Measurements from ENCODE around the gene ATP5PF.
"Not testable (repeated sequence)": the region's sequence is repeated elsewhere in the genome, so short reads cannot be mapped to it uniquely, and the experiment has no call there.

The ATP5PF gene

GRCh38 chr21:25737421-25737820, 2.7 kb upstream of the ATP5PF start:
- peaks cover 51% of the 10 kb centered on the region for H3K4me1 Mint-ChIP-seq
- H3K27ac Mint-ChIP-seq: no peak overlapping the region
- H3K9me3 Mint-ChIP-seq: no peaks in the 10 kb centered on the region
- no peak for ATAC-seq
- peaks cover 17% of the 10 kb centered on the region for H3K36me3 Mint-ChIP-seq
- no peak overlapping the region for H3K4me3 Mint-ChIP-seq
- no peaks in the 10 kb centered on the region for H3K27me3 Mint-ChIP-seq

- ATAC-seq: peak; percentile 10
- peak overlapping the region; percentile 88 for H3K4me3 Mint-ChIP-seq
- no peaks in the 10 kb centered on the region for H3K9me3 Mint-ChIP-seq
- H3K27me3 Mint-ChIP-seq: no peaks in the 10 kb centered on the region
- peak overlapping the region; percentile 99 for H3K27ac Mint-ChIP-seq
- peaks cover 51% of the 10 kb centered on the region for H3K4me1 Mint-ChIP-seq
- peaks cover 5% of the 10 kb centered on the region for H3K36me3 Mint-ChIP-seq
Measured at GRCh38 chr21:25735646-25736597, 1.2 kb upstream of the ATP5PF start.

DNA sequence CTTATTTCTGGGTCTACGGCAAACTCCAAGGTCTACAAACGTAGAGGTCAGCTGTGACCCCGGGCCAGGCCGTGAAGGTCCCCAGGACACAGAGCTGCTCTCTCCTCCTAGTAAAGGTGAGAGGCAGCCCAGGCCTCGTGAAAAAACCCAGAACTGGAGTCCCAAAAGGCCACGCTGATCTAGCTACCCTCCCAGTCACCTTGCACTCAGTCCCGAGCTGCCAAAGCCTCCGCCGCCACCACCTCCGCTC, 125 bp downstream of the ATP5PF start:
- peak overlapping the region; percentile 99 for H3K27ac Mint-ChIP-seq
- no peaks in the 10 kb centered on the region for H3K27me3 Mint-ChIP-seq
- H3K9me3 Mint-ChIP-seq: no peaks in the 10 kb centered on the region
- H3K4me3 Mint-ChIP-seq: peak overlapping the region; percentile 88
- peaks cover 5% of the 10 kb centered on the region for H3K36me3 Mint-ChIP-seq
- peaks cover 49% of the 10 kb centered on the region for H3K4me1 Mint-ChIP-seq
- peak; percentile 1 for ATAC-seq

GRCh38 chr21:25733859-25734653, 648 bp downstream of the ATP5PF start:
- ATAC-seq: peak; percentile 16
- H3K9me3 Mint-ChIP-seq: no peaks in the 10 kb centered on the region
- no peaks in the 10 kb centered on the region for H3K27me3 Mint-ChIP-seq
- peak overlapping the region; percentile 99 for H3K27ac Mint-ChIP-seq
- H3K4me3 Mint-ChIP-seq: peak overlapping the region; percentile 88
- H3K4me1 Mint-ChIP-seq: peaks cover 44% of the 10 kb centered on the region
- H3K36me3 Mint-ChIP-seq: peaks cover 5% of the 10 kb centered on the region

DNA sequence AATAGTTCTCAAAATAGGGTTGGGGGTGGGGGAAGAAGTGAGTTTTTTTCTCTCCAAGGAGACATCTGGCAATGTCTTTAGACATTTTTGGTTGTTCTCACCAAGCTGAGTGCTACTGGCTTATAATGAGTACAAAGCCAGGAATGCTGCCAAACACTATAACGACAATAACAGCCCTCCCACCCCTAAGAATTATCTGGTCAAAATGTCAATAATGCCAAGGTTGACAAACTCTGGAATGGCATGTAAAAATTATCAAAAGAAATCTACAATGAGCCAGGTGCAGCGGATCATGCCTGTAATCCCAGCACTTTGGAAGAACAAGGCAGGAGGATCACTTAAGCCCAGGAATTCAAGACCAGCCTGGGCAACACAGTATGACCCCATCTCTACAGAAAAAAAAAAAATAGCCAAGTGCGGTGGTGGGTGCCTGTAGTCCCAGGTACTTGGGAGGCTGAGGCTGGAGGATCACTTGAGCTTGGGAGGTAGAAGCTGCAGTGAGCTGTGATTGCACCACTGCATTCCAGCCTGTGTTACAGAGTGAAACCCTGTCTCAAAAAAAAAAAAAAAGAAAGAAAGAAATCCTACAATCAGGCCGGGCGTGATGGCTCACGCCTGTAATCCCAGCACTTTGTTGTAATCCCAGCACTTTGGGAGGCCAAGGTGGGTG, 2.5 kb downstream of the ATP5PF start:
- Mint-ChIP-seq H3K27ac (no peak overlapping the region), H3K4me3 (no peak overlapping the region), H3K9me3 (no peaks in the 10 kb centered on the region), H3K27me3 (no peaks in the 10 kb centered on the region), H3K4me1 (peaks cover 30% of the 10 kb centered on the region), H3K36me3 (peaks cover 19% of the 10 kb centered on the region)
- no peak for ATAC-seq

DNA sequence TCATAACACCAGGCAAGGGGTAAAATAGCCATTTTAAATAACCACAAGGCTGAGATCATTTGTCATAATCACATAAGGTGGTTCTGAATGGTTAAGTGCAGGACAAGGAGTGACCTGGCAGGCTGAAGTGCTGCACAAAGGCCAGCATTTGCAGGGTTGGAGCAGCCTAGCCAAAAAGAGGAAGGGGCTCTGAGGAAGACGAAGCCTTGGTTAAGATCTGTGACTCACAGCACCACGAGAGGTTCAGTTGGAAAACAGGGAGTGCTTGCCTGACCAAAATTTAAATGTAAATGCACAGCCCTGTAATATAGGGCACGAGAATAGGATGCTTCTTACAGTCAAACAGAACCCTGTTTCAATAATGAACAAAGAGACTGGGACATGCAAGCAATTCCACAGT, 12.1 kb downstream of the ATP5PF start:
- Mint-ChIP-seq H3K27me3 (no peaks in the 10 kb centered on the region), H3K9me3 (no peaks in the 10 kb centered on the region), H3K27ac (no peak overlapping the region), H3K4me1 (no peaks in the 10 kb centered on the region), H3K36me3 (peaks cover 49% of the 10 kb centered on the region), H3K4me3 (no peak overlapping the region)
- ATAC-seq: no peak

- H3K4me3 Mint-ChIP-seq: no peak overlapping the region
- H3K4me1 Mint-ChIP-seq: no peaks in the 10 kb centered on the region
- no peaks in the 10 kb centered on the region for H3K9me3 Mint-ChIP-seq
- H3K36me3 Mint-ChIP-seq: peaks cover 49% of the 10 kb centered on the region
- H3K27me3 Mint-ChIP-seq: no peaks in the 10 kb centered on the region
- H3K27ac Mint-ChIP-seq: no peak overlapping the region
- ATAC-seq: no peak
Measured at GRCh38 chr21:25721987-25722386, 12.7 kb downstream of the ATP5PF start.

- no peak overlapping the region for H3K27ac Mint-ChIP-seq
- no peaks in the 10 kb centered on the region for H3K27me3 Mint-ChIP-seq
- no peaks in the 10 kb centered on the region for H3K4me1 Mint-ChIP-seq
- H3K9me3 Mint-ChIP-seq: no peaks in the 10 kb centered on the region
- ATAC-seq: no peak
- peaks cover 19% of the 10 kb centered on the region for H3K36me3 Mint-ChIP-seq
- H3K4me3 Mint-ChIP-seq: no peak overlapping the region
Measured at GRCh38 chr21:25717491-25718147, 17.1 kb downstream of the ATP5PF start.

DNA sequence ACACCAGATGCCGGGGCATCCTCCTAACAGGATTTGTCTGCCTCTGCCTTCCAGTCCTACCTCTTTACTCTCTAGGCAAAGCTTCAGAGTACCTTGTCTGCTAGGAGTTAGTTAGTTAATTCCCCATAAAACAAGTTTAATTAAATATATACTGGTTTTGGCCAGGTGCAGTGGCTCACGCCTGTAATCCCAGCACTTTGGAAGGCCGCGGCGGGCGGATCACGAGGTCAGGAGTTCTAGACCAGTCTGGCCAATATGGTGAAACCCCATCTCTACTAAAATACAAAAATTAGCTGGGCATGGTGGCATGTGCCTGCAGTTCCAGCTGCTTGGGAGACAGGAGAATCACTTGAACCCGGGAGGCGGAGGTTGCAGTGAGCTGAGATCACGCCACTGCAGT, 20.6 kb downstream of the ATP5PF start:
- H3K36me3 Mint-ChIP-seq, H3K27me3 Mint-ChIP-seq, H3K27ac Mint-ChIP-seq, H3K9me3 Mint-ChIP-seq, H3K4me1 Mint-ChIP-seq, ATAC-seq, H3K4me3 Mint-ChIP-seq: not testable (repeated sequence)

DNA sequence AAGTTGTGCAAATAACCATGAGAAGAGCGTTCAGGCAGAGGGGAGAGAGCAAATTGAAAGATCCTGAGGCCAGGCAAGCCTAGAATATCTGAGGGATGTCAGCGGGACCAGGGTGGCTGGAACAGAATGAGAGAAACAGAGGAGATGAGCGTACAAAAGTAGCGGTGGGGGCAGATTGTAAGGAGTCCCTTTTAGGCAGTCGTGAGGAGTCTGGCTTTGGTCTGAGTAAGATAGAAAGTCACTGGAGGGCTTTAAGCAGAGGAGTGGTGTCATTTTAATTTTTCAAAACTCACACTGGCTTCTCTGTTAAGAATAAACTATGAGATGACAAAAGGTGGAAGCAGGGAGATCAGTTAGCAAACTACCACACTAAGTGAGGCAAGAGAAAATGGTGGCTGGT, 24.2 kb downstream of the ATP5PF start:
- Mint-ChIP-seq H3K27me3 (no peaks in the 10 kb centered on the region), H3K27ac (no peak overlapping the region)

DNA sequence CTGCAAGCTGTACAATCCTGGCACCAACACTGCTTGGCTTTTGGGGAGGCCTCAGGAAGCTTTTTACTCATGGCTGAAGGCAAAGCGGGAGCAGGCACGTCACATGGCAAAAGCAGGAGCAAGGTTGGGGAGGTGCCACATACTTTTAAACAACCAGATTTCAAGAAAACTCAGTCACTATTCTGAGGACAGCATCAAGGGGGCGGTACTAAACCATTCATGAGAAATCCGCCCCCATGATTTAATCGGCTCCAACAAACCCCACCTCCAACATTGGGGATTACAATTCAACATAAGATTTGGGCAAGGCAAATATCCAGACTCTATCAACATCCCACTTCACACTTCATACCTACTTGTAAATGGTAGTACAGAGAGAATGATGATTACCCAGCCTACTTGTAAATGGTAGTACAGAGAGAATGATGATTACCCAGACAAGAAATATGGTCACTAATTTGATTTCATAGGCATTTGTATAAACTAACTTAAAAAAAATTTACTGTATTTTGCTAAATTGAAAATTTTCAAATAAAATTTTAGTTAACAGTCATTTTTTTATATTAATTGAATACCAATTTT, 24.9 kb downstream of the ATP5PF start:
- ATAC-seq: no peak
- H3K9me3 Mint-ChIP-seq: no peaks in the 10 kb centered on the region
- H3K4me3 Mint-ChIP-seq: no peak overlapping the region
- H3K27ac Mint-ChIP-seq: no peak overlapping the region
- H3K4me1 Mint-ChIP-seq: no peaks in the 10 kb centered on the region
- no peaks in the 10 kb centered on the region for H3K27me3 Mint-ChIP-seq
- H3K36me3 Mint-ChIP-seq: no peaks in the 10 kb centered on the region

More for the DNA sequence above, 24.2 kb downstream of the ATP5PF start:
- Mint-ChIP-seq H3K36me3 (no peaks in the 10 kb centered on the region), H3K9me3 (no peaks in the 10 kb centered on the region), H3K4me1 (no peaks in the 10 kb centered on the region), H3K4me3 (no peak overlapping the region)
- no peak for ATAC-seq

- no peak overlapping the region for H3K27ac Mint-ChIP-seq
- no peaks in the 10 kb centered on the region for H3K27me3 Mint-ChIP-seq
- H3K36me3 Mint-ChIP-seq: no peaks in the 10 kb centered on the region
- no peak for ATAC-seq
- no peak overlapping the region for H3K4me3 Mint-ChIP-seq
- no peaks in the 10 kb centered on the region for H3K4me1 Mint-ChIP-seq
- no peaks in the 10 kb centered on the region for H3K9me3 Mint-ChIP-seq
Measured at GRCh38 chr21:25708467-25709065, 26.1 kb downstream of the ATP5PF start.

GRCh38 chr21:25701529-25701928, 33.2 kb downstream of the ATP5PF start:
- Mint-ChIP-seq H3K4me3 (no peak overlapping the region), H3K4me1 (no peaks in the 10 kb centered on the region), H3K9me3 (no peaks in the 10 kb centered on the region), H3K36me3 (no peaks in the 10 kb centered on the region), H3K27ac (no peak overlapping the region), H3K27me3 (no peaks in the 10 kb centered on the region)
- ATAC-seq: no peak

- no peak for ATAC-seq
- Mint-ChIP-seq H3K4me1 (no peaks in the 10 kb centered on the region), H3K36me3 (no peaks in the 10 kb centered on the region), H3K9me3 (no peaks in the 10 kb centered on the region), H3K27me3 (no peaks in the 10 kb centered on the region), H3K4me3 (no peak overlapping the region), H3K27ac (no peak overlapping the region)
Measured at GRCh38 chr21:25700741-25701140, 34.0 kb downstream of the ATP5PF start.

Data from stimulated activated memory B cell treated with anti-CD40 and anti-IgM and Interleukin-4, amounts not matched to agents 10 μg/mL and 1 μg/mL and 100 μg/mL, for 72 hours (primary cell).